IPS-NIHi7 (cell line): Measurements from ENCODE around the gene MCF2L2.
A peak's percentile ranks its signal among the peaks of the same experiment; 100 is the strongest.
"Not testable (repeated sequence)": the region's sequence is repeated elsewhere in the genome, so short reads cannot be mapped to it uniquely, and the experiment has no call there.

Source experiments
- DNase-seq: peaks from one replicate; pipeline ENCODE4 v3.0.0; 2012; ENCODE audit warnings: mixed read lengths; ENCODE audit errors: extremely low spot score

Gene MCF2L2

GRCh38 chr3:183428447-183429211, at the start of gene MCF2L2:
MCF2L2 (minus strand) TSS chr3:183428619; CDS start chr3:183427977, 642 bp downstream.
- peak; percentile 87 for DNase-seq

GRCh38 chr3:183477801-183478456, 49.5 kb upstream of the MCF2L2 start:
- DNase-seq: no peak

GRCh38 chr3:183475764-183476162, 47.3 kb upstream of the MCF2L2 start:
- not testable (repeated sequence) for DNase-seq

- DNase-seq: no peak
Observed at GRCh38 chr3:183475016-183475763, 46.8 kb upstream of the MCF2L2 start.

- no peak for DNase-seq
Observed at GRCh38 chr3:183473969-183474368, 45.5 kb upstream of the MCF2L2 start.

- DNase-seq: no peak
Observed at GRCh38 chr3:183472155-183472554, 43.7 kb upstream of the MCF2L2 start.

GRCh38 chr3:183468424-183468823, 40.0 kb upstream of the MCF2L2 start:
- DNase-seq: no peak

- DNase-seq: no peak
Observed at GRCh38 chr3:183466575-183466974, 38.2 kb upstream of the MCF2L2 start.

GRCh38 chr3:183465710-183466109, 37.3 kb upstream of the MCF2L2 start:
- not testable (repeated sequence) for DNase-seq

GRCh38 chr3:183464480-183464879, 36.1 kb upstream of the MCF2L2 start:
- DNase-seq: no peak

- DNase-seq: no peak
Observed at GRCh38 chr3:183460081-183461055, 31.9 kb upstream of the MCF2L2 start.

- DNase-seq: no peak
Observed at GRCh38 chr3:183455089-183455488, 26.7 kb upstream of the MCF2L2 start.

GRCh38 chr3:183454064-183454463, 25.6 kb upstream of the MCF2L2 start:
- no peak for DNase-seq

GRCh38 chr3:183449791-183450190, 21.4 kb upstream of the MCF2L2 start:
- no peak for DNase-seq

GRCh38 chr3:183449391-183449790, 21.0 kb upstream of the MCF2L2 start:
- peak; percentile 41 for DNase-seq

GRCh38 chr3:183448369-183449128, 20.1 kb upstream of the MCF2L2 start:
- no peak for DNase-seq

- peak; percentile 98 for DNase-seq
Observed at GRCh38 chr3:183447206-183448001, 19.0 kb upstream of the MCF2L2 start.

- no peak for DNase-seq
Observed at GRCh38 chr3:183446838-183447205, 18.4 kb upstream of the MCF2L2 start.

- no peak for DNase-seq
Observed at GRCh38 chr3:183444748-183445147, 16.3 kb upstream of the MCF2L2 start.
